Osteoblast (primary cell): ENCODE data around the gene GPR65. TPM values are rescaled to one million over a fixed set of nuclear protein-coding genes. Genes with fewer than 3 reads are reported as not detected.

ENCODE experiments used
- DNase-seq: peaks from one replicate; pipeline ENCODE4 v3.0.0; 2011; ENCODE audit warnings: low spot score, mixed read lengths; ENCODE audit not compliant: insufficient read length; ENCODE audit errors: missing footprints
- H2AFZ ChIP-seq: 2 replicates; pipeline ENCODE4 v1.6.0; 2011; ENCODE audit warnings: mild to moderate bottlenecking, low read length
- H3K27ac ChIP-seq: 2 replicates; pipeline ENCODE4 v1.5.1; 2011; ENCODE audit warnings: mild to moderate bottlenecking, low read depth, low read length, moderate library complexity
- H3K27me3 ChIP-seq: 2 replicates; pipeline ENCODE4 v1.6.0; 2012; ENCODE audit warnings: mild to moderate bottlenecking, control low read depth, inconsistent platforms, low read length, moderate library complexity; ENCODE audit not compliant: insufficient read depth
- H3K36me3 ChIP-seq: 2 replicates; pipeline ENCODE4 v1.5.1; 2011; ENCODE audit warnings: mild to moderate bottlenecking, low read length, control low read depth, moderate library complexity; ENCODE audit not compliant: insufficient read depth
- H3K4me1 ChIP-seq: 2 replicates; pipeline ENCODE4 v1.5.1; 2011; ENCODE audit warnings: mild to moderate bottlenecking, low read length, control low read depth, moderate library complexity; ENCODE audit not compliant: insufficient read depth
- H3K4me2 ChIP-seq: 2 replicates; pipeline ENCODE4 v1.6.0; 2011; ENCODE audit warnings: mild to moderate bottlenecking, low read length; ENCODE audit not compliant: insufficient read depth
- H3K4me3 ChIP-seq: fragments of 200-600 bp; sonication (generic); 3 replicates; pipeline ENCODE4 v1.5.1; 2012; ENCODE audit warnings: mild to moderate bottlenecking, low read length, inconsistent platforms; ENCODE audit not compliant: insufficient read depth
- H3K79me2 ChIP-seq: 2 replicates; pipeline ENCODE4 v1.6.0; 2012; ENCODE audit warnings: mild to moderate bottlenecking, low read length, control low read depth, inconsistent platforms; ENCODE audit not compliant: insufficient read depth
- H3K9me3 ChIP-seq: 2 replicates; pipeline ENCODE4 v1.5.1; 2011; ENCODE audit warnings: low read depth, low read length, control low read depth
- H4K20me1 ChIP-seq: 2 replicates; pipeline ENCODE4 v1.6.0; 2012; ENCODE audit warnings: mild to moderate bottlenecking, low read length, control low read depth; ENCODE audit not compliant: insufficient read depth
- CTCF ChIP-seq: IDR thresholded peaks from 2 replicates; pipeline ENCODE4 v1.5.1; 2011; ENCODE audit warnings: mild to moderate bottlenecking, low read depth, low read length, moderate library complexity; ENCODE audit errors: extremely low read depth
- total RNA-seq: library from RNA; depleted of rRNA; stranded (reverse); fragments of >200 nt; gene quantifications from 2 replicates; pipeline ENCODE4 v1.2.3, GENCODE V29; 2012

Gene GPR65
- total RNA-seq, 1 donor, result under 0.01 TPM

- peak overlapping the region; percentile 82 for H3K4me3 ChIP-seq
- H3K27me3 ChIP-seq, result no peaks in the 10 kb centered on the region
- no peaks in the 10 kb centered on the region for H3K79me2 ChIP-seq
- no peak for DNase-seq
- peak overlapping the region; percentile 94 for H2AFZ ChIP-seq
- TF ChIP-seq CTCF, result no peak
- H3K27ac ChIP-seq, result peak overlapping the region; percentile 84
- no peaks in the 10 kb centered on the region for H4K20me1 ChIP-seq
- H3K4me2 ChIP-seq, result peak overlapping the region; percentile 79
- H3K36me3 ChIP-seq, result no peaks in the 10 kb centered on the region
- no peaks in the 10 kb centered on the region for H3K9me3 ChIP-seq
- peaks cover 18% of the 10 kb centered on the region for H3K4me1 ChIP-seq
These were observed 12.6 kb upstream of the GPR65 start for GRCh38 chr14:87992346-87992717.

- peaks cover 18% of the 10 kb centered on the region for H3K4me1 ChIP-seq
- H3K27ac ChIP-seq, result peak within 1 kb of the TSS; percentile 84
- H2AFZ ChIP-seq, result peak within 1 kb of the TSS; percentile 94
- peak within 1 kb of the TSS; percentile 82 for H3K4me3 ChIP-seq
- TF ChIP-seq CTCF, result no peak
- H3K4me2 ChIP-seq, result peak within 1 kb of the TSS; percentile 79
- no peaks in the 10 kb centered on the region for H3K79me2 ChIP-seq
- no peaks in the 10 kb centered on the region for H3K9me3 ChIP-seq
- no peaks in the 10 kb centered on the region for H4K20me1 ChIP-seq
- no peaks in the 10 kb centered on the region for H3K27me3 ChIP-seq
- DNase-seq, result peak; percentile 96
- no peaks in the 10 kb centered on the region for H3K36me3 ChIP-seq
These were observed 12.0 kb upstream of the GPR65 start, which contains the start of gene GALC for GRCh38 chr14:87992718-87993628. GALC (minus strand) TSS chr14:87993182; CDS start chr14:87993164, 18 bp downstream.

GRCh38 chr14:87994974-87995373 lies 10.0 kb upstream of the GPR65 start:
- no peak for TF ChIP-seq CTCF
- H3K79me2 ChIP-seq, result no peaks in the 10 kb centered on the region
- no peak overlapping the region for H3K27ac ChIP-seq
- H4K20me1 ChIP-seq, result no peaks in the 10 kb centered on the region
- H3K4me2 ChIP-seq, result no peak overlapping the region
- H2AFZ ChIP-seq, result peak overlapping the region; percentile 70
- H3K36me3 ChIP-seq, result no peaks in the 10 kb centered on the region
- DNase-seq, result no peak
- H3K4me3 ChIP-seq, result no peak overlapping the region
- no peaks in the 10 kb centered on the region for H3K27me3 ChIP-seq
- H3K4me1 ChIP-seq, result peaks cover 18% of the 10 kb centered on the region
- H3K9me3 ChIP-seq, result no peaks in the 10 kb centered on the region
